HTR-8/SVneo (cell line): ENCODE data around the gene FZR1.

Source experiments
- DNase-seq: peaks from one replicate; pipeline ENCODE4 v3.0.0; 2011; ENCODE audit warnings: low spot score, mixed read lengths; ENCODE audit not compliant: insufficient read length
- FAIRE-seq: peaks from 2 replicates; lab custom pipeline; 2011; peaks lifted over from hg19 to GRCh38; lab: Jason Lieb, UNC

Gene FZR1

DNA sequence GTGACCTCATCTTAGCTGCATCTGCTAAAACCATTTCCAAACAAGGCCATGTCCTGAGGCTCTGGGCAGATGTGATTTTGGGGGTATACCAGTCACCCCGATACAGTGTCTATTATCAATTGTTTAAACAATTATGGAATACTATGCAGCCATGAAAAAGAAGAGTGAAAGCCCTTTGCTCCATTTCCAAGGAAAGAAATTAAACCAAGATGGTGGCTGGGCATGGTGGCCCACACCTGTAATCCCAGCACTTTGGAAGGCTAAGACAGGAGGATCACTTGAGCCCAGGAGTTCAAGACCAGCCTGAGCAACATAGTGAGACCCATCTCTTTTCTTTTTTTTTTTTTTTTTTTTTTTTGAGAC lies 33.6 kb downstream of the FZR1 start:
- FAIRE-seq: no peak
- no peak for DNase-seq

DNA sequence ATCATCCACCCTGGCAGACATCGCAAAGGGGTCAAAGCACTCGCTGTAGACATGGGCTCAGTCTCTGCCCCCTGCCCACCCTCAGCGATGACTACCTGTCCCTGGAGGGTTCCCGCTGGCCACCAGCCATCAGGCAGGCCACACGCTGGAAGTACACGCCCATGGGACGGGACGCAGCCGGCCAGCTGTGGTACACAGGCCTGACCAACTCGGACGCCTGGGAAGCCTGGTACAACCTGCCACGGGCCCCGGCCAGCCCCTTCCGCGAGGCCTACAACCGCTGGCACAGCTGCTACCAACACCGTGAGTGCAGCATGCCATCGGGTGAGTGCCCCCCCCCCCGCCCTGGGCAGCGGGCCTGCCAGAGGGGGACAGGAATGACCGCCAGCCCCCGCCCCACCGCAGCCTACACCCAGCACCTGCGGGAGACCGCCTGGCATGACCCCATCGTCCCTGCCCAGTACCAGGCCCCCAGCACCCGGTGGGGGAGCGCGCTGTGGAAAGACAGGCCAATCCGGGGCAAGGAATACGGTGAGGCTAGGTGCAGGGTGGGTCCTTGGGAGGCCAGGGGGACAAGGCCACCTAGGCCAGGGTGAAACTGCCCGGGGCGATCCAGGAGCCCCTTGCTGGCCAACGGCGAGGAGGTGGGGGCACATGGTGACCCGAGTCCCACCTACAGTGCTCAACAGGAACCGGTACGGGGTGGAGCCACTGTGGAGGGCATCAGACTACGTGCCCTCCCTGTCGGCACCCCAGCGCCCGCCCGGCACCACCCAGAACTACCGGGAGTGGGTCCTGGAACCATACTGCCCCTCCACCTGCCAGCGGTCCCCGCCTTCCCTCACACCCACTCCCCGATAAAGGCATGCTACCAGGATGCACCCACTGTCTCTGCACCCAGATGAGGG lies 37.3 kb downstream of the FZR1 start:
- FAIRE-seq (no peak), DNase-seq (no peak)

DNA sequence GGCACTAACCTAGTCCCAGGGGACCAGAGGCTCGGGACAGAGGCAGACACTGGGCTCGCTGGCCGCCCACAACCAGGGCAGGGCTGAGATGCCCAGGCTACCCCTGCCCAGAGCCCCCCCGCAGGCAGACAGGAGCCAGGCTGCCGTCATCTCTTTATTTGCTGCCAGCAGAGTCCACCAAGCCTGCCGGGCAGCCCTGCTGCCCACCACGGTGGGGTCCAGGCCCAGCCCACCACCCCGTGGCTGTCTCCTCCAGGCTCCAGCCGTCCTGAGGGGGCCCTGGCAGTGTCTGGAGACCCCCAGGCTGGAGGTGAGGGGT lies 37.9 kb downstream of the FZR1 start:
- FAIRE-seq: no peak

DNA sequence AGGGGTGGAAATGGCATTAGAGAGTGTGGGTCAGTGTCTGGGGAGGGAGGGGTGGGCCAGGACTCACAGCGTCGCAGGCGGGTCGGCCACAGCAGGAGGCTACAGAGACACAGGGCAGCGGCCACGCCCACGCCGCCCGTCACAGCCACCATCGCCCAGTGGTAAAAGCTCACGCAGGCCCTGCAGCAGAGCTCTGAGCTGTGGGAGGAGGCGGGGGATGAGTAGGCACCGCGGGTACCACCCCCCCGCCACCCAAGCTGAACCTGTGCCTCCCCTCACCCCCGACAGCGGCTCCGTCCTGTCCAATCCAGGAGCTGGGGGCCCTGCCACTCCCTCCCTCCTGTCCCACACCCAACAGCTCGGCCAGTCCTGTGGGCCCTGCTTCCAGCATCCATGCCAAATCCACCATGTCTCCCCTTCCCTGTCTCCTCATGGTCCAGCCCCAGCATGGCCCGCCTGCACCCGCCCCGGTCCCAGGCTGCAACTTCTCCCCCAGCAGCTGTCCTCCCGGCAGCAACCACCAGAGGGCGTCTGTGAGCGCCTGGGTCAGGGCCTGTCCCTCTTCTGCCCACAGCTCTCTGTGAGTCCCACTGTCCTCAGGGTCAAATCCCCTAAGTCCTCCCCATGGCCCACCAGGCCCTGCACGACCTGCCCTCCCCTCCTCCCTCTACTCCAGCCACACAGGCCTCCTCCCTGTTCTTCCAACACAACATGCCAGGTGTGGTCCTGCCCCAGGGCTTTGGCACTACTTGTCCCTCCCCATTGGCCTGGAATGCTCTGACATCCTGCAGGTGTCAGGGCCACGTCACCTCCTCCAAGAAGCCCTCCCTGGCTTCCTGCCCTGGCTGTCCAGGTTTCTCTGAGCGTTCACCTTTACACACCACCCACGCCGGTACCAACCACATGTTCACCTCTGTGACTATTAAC lies 38.9 kb downstream of the FZR1 start:
- peak; percentile 69 for FAIRE-seq
- peak; percentile 70 for DNase-seq

More for the DNA sequence above, 37.9 kb downstream of the FZR1 start:
- DNase-seq: no peak

DNA sequence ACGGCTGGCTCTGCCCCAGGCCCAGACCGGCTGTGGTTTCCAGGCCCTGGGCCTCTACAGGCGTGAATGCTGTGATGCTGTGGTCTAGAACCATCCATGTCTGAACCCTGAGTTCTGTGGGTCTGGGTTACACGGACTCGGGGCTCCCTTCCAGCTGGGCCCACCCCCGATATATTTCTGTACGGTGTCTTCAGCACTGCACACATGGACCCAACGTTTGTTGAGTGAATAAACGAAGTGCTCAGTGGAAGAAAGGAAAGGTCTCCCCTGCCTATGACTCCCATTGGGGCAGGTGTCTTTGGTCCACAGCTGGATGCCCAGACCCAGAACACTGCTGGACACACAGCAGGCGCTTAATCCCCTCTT lies 39.5 kb downstream of the FZR1 start:
- FAIRE-seq: no peak
- no peak for DNase-seq

DNA sequence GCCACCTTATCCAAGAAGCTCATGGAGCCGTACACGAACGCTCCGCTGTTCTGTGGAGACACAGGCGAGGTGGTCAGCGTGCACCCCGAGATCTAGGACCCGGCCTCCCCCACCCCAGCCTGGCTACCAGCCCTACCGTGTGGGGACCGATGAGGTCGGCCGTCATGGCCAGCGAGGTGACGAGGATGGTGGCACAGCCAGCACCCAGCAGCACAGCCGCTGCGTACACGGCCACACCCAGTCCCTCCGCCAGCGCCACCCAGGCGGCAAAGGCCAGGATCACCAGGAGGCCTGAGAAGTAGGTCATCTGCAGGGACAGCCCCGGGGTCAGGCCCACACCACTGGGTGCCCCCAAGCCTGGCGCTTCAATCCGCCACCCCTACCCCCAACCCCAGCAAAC lies 40.0 kb downstream of the FZR1 start:
- DNase-seq: no peak
- no peak for FAIRE-seq

DNA sequence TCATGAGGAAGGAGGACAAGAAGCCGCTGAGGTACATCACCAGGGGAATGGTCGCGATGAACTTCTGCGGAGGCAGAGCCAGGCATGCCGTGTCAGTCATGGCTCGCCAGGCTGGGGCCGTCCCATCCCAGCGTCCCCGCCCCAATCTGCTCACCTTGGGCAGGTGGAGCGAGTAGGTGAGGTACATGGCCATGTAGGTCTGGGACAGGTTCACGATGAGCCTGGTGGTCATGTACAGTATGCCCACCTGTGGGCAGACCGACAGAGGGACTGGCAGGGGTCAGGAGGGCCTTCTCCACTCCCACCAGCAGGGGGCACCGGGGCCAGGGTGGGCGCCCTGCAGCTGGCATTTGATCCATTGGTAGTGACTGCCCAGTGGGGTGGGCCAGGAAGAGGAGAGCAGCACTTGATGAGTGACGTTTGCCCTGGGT lies 41.2 kb downstream of the FZR1 start:
- DNase-seq: no peak
- no peak for FAIRE-seq

DNA sequence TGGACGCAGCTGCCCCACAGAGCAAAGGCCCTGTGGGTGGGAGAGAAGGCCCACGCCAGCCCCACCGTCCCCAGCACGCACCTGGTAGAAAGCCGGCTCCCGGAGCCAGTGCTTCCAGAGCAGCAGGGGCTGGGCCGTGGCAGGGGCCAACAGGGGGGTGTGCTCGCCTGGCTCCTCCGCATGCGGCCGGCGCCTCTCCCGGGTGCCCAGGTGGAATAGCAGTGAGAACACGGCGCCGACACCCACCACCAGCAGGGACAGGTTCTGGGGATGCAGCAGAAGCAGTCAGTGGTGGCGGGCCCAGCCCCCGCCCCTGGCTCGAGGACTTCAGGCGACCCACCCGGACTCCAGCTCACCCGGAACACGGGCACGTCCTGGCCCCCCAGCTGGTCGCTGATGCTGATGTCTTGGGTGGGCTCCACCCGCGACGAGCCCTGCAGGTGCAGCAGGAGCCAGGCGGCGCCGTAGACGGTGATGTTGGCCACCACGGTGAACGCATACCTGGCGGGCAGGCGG lies 41.7 kb downstream of the FZR1 start:
- FAIRE-seq: no peak
- DNase-seq: no peak

DNA sequence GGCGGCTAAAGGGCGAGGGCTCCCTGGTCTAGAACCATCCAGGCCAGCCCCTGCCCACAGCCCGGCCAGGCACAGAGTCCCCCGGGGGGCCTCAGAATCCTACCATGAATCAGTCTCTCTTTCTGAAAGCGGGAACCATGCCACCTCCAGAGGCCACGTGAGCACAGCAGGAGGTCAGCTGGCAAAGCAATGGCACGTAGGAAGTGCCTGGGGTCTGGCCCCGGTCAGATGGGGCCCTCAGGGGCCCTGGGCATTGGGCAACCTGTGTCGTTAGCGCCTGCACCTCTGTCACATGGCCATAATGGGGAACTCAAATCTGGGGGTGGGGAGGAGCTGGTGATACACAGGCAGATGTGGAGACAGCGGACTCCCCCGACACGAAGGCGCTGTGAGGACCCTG lies 42.5 kb downstream of the FZR1 start:
- no peak for DNase-seq
- no peak for FAIRE-seq

DNA sequence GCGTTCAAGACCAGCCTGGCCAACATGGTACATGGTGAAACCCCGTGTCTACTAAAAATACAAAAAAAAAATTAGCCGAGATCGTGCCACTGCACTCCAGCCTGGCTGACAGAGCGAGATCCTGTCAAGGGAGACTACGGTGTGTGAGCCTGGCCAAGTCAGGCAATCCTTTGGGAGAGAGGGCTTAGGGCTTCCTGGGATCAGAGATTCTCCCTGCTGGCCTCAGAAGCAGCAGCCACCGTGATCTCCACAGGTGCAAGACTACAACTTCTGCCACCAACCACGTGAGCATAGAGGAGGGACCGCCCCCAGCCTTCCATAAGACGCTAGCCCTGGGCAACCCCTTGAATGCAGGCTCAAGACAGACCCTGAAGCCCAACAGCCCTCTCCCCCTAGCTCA lies 43.7 kb downstream of the FZR1 start:
- no peak for FAIRE-seq
- DNase-seq: no peak

DNA sequence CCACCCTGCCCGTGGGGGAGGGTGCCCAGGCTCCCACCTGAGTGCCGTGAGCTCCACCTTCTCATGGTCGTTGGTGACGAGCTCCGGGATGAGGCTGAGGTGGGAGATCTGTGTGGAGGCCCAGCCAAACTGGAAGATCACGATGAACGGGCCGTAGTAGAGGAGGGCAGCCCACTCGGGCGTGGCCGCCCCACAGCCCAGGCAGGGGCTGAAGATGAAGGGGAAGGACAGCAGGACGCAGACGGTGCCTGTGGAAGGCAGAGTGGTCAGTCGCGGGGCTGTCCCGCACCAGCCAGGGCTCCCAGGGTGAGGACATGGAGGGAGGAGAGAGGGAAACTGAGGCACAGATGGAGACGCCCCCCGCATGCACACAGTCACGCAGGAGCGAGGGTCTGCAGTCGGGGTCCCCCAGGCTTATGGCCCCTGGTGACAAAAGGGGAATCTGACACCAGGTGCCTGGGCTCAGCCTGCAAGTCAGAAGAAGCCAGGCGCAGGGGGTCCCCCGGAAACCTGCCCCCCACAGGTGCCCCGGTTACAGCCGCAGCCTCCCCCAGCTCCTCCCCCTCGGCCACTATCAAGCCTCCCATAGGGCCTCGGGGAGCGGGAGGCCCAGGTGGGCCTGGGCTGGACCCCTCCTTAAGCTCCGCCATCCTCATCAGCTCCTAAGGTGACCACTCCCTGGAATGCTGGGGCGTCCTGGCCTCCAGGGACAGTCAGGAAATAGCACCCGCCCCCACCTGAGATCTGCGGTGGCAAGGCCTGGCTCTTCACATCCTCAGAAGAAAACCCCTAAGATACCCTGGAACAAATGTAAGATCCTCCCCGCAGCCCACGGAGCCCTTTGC lies 45.1 kb downstream of the FZR1 start:
- no peak for DNase-seq
- no peak for FAIRE-seq

DNA sequence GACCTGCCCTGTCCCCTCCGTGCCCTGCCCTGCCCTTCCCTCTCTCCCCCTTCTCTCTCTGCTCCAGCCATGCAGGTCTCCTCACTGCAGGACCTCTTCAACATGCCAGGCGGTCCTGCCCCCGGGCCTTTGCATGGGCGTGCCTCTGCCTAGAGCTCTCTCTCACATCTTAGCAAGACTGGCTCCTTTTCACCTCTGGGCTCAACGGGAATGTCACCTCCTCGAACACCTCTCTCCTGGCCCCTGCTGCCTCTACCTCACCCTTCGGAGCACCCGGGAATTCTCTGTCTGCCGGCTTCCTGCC lies 45.6 kb downstream of the FZR1 start:
- DNase-seq (no peak), FAIRE-seq (no peak)

DNA sequence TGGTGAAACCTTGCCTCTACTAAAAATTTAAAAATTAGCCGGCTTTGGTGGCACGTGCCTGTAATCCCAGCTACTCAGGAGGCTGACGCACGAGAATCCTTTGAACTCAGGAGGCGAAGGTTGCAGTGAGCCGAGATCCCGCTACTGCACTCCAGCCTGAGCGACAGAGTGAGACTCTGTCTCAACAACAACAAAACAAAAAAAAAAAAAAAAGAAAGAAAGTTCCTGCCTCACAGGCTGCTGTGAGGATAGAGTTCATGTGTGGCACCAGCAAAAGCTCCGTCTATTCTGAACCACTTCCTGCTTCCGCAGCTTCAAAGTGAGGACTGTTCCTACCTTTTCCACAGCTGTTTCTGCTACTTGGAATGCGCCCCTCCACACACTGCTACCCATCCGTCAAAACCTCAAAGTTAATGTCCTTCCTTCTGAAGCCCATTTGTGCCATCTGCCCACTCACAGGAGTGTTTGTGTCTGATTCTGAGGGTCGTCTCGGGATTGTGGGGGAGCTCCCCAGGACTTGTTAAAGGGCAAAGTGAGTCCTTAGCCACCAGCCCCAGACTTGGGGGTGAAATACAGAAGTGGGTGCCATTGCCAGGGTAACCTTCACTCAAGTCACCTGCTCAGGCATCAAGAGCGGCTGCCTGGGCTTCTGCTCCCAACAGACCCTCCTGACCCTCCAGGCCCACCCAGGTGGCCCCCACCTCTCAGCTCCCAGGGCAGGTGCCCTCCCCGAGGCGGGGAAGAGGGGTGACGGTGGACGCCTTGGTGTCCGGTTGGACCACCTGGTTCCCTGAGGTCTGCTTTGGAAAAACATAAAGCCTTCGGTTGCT lies 48.4 kb downstream of the FZR1 start:
- DNase-seq (no peak), FAIRE-seq (no peak)

DNA sequence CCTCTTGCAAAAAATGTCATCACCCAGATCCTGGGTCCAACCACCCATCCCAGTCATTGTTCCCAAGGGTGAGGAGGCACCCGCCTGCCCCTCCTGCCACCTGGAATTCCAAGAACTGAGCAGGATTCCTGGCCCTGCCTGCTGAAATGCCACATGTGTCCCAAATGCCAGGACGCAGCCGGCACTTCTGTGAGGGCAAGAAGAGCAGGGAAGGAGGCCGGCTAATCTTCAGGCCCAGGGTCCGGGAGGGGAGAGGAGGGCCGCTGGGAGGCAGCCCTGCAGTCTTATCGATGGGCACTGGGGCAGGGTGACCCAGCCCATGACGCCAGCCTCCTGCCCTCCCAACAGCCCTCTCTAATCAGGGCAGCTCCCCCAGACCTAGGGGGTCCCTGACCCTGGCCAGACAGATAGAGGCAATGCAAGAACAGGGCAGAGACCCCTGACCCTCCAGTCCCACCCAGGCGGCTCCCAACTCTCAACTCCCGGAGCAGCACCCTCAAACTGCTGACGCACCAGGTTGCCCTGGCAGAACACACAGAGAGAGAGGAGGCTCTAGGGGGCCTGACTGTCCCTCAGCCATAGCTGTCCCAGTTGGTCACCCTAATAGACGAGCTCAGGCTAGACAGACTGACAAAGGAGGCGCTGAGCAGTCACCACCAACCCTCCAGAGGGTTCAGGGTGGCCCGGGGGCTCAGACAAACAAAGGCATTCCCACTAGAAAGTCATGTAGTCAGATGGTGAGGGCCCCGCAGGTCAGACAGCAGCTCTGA lies 49.7 kb downstream of the FZR1 start:
- DNase-seq (no peak), FAIRE-seq (no peak)

DNA sequence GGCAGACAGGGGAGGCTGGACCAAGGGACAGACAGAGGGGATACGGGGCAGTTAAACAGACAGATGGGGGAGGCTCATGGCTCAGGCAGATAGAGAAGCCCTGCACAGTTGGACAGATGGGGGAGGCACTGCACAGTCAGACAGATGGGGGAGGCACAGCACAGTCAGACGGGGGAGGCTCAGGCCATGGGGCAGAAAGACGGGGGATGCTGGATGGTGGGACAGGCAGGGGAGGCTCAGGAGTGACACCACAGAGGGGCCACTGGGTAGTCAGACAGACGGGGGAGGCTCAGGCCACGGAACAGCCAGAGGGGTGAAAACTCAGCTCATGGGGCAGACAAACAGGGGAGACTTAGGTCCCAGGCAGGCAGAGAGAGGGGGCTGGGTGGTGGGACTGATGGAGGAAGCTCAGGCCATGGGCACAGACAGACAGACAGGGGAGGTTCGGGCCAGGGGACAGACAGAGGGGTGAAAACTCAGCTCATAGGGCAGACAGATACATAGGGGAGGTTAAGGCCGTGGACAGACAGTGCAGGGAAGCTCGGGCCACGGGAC lies 50.4 kb downstream of the FZR1 start:
- DNase-seq: no peak
- FAIRE-seq: no peak

DNA sequence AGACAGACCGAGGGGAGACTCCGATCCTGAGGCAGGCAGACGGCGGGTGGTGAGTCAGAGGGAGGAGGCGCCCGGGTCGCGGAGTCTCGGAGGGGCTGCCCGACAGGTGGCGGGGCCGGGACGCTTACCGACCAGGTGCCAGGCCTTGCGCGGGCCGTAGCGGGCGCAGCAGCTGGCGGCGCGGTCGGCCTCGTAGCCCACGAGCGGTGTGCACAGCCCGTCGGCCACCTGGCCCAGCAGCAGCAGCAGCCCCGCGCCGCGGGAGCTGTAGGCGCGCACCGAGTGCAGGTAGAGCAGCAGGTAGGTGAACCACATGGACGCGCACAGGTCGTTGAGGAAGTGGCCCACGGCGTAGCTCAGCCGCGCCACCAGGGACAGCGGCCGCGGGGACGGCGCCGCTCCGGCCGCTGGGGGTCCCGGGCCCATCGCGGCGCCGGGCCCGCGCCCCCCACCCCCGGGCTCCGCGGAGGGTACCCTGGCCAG lies 50.9 kb downstream of the FZR1 start:
- DNase-seq: no peak
- FAIRE-seq: no peak

DNA sequence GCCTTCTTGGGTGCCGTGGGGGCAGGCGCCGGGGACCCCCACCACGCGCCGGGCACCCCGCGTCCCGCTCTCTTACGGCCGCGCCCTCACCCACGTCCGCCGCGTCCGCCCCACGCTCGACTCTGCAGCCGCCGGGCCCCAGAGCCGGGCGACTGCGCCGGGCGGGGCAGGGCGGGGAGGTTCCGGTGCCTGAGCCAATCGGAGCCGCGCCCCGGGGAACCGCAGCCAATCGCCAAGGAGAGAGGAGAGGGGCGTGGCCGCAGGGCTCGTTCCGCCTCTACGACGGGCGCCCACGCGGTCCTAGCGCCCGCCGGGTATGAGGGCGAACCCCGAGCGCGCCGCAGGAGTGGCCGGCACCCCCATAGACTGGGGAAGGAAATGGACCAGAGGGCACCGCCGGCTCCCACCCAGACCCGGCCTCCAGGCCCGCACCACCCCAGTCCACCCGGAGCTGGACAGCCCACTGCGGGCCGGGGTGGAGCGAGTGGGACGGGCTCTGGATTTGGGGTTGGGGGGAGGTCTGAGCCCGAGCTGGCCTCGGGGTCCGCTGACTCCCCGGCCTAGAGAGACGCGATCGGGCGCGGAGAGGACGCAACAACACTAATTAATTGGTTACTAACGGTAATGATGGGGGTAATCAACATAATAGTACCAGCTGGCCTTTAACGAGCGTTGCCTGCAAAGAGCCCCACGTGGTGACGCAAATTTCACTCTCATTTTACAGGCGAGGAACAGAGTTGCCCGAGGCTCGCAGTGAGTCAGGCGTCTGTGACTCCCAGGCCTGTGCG lies 51.5 kb downstream of the FZR1 start, which contains the start of gene MFSD12:
Gene MFSD12 (minus strand): TSS at position 126 of the 788 bp plus-strand sequence. CDS start 183 bp downstream, outside the sequence.
- peak; percentile 94 for DNase-seq
- peak; percentile 69 for FAIRE-seq
